ENCODE results near the gene IL5RA. TPM values are rescaled to one million over a fixed set of nuclear protein-coding genes. Genes with fewer than 3 reads are reported as not detected.

Gene IL5RA
- total RNA-seq, 3 donors from 2014 or later: 0.14 to 0.57 (median 0.24) TPM

DNA sequence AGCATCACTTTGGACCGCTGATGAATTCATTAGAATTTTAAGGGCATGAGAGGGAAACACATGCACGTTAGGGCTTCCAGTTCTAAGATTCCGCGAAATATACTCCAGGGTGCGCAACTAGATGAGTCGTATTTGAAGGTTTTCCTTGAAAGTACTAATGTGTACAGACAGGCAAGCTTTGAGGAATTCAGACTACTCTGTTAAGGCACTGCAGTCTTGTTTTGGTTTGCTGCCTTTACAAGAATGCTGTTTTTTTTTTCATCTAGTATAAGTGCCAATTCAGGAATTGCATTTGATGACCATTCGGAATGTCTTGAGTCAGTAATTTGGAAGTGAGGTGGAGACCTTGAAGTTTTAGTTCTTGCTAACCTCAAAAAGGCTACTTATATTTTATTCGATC is 35.7 kb upstream of the IL5RA start:
- TF ChIP-seq, protein P1, sequence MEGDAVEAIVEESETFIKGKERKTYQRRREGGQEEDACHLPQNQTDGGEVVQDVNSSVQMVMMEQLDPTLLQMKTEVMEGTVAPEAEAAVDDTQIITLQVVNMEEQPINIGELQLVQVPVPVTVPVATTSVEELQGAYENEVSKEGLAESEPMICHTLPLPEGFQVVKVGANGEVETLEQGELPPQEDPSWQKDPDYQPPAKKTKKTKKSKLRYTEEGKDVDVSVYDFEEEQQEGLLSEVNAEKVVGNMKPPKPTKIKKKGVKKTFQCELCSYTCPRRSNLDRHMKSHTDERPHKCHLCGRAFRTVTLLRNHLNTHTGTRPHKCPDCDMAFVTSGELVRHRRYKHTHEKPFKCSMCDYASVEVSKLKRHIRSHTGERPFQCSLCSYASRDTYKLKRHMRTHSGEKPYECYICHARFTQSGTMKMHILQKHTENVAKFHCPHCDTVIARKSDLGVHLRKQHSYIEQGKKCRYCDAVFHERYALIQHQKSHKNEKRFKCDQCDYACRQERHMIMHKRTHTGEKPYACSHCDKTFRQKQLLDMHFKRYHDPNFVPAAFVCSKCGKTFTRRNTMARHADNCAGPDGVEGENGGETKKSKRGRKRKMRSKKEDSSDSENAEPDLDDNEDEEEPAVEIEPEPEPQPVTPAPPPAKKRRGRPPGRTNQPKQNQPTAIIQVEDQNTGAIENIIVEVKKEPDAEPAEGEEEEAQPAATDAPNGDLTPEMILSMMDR (IDR thresholded peaks at IDR 0.05): no peak
- Histone ChIP-seq H3K36me3 (ENCODE audit: low read depth) (no peaks in the 10 kb centered on the region), H3K9me3 (no peaks in the 10 kb centered on the region), H3K4me3 (no peak overlapping the region), H3K4me1 (ENCODE audit: low read depth) (no peaks in the 10 kb centered on the region)
- intact Hi-C loops (cut with DNase I, micrococcal nuclease): no loop called here
- no peak for DNase-seq
- no peak for ATAC-seq

DNA sequence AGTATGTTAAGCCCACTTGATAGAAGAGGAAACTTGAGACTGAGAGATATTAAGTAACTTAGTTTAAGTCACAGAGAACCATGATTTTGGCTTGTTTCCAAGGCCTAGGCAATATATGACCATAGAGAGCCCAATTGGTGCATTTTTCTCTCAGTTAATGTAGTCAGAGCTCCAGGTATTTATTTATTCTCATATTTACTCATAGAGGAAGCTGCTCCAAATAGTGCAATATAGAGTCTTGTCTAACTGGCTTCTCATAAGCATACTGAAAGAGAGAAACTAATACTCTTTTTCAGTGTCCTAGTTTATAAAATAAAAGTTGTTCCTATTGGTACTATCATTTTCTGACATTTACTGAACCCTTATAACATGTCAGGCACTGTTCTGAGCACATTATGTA is 31.8 kb upstream of the IL5RA start:
- TF ChIP-seq, protein P1 (IDR thresholded peaks at IDR 0.05): no peak
- DNase-seq (no peak), ATAC-seq (no peak)
- Histone ChIP-seq H3K4me1 (ENCODE audit: low read depth) (peaks cover 3% of the 10 kb centered on the region), H3K4me3 (no peak overlapping the region), H3K36me3 (ENCODE audit: low read depth) (no peaks in the 10 kb centered on the region), H3K9me3 (no peaks in the 10 kb centered on the region)
- intact Hi-C loops (cut with DNase I, micrococcal nuclease): no loop called here

DNA sequence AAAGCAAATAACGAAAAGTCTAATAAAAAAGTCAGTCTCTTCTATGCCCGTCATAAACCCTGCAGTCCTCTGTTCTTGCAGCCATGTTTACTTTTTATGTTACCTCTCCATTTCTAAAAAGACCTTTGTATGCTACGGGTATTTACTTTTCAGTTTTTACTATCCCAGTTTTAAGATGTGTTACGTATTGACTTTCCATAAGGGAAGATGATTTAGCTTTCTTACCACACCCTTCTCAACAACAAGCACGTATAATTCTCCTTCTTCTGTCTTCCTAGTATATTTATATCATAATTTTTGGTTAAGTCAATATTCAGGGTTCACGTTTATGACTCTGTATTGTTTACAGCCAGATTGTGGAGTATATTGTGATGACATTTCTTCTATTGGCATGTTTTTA is 27.4 kb upstream of the IL5RA start:
- no peaks in the 10 kb centered on the region for H3K36me3 ChIP-seq (ENCODE audit: low read depth)
- no peak overlapping the region for H3K4me3 ChIP-seq
- peaks cover 17% of the 10 kb centered on the region for H3K4me1 ChIP-seq (ENCODE audit: low read depth)
- intact Hi-C loops (cut with DNase I, micrococcal nuclease): no loop called here
- no peaks in the 10 kb centered on the region for H3K9me3 ChIP-seq
- TF ChIP-seq, protein P1 (IDR thresholded peaks at IDR 0.05): no peak
- DNase-seq (no peak), ATAC-seq (peak; percentile 87)

DNA sequence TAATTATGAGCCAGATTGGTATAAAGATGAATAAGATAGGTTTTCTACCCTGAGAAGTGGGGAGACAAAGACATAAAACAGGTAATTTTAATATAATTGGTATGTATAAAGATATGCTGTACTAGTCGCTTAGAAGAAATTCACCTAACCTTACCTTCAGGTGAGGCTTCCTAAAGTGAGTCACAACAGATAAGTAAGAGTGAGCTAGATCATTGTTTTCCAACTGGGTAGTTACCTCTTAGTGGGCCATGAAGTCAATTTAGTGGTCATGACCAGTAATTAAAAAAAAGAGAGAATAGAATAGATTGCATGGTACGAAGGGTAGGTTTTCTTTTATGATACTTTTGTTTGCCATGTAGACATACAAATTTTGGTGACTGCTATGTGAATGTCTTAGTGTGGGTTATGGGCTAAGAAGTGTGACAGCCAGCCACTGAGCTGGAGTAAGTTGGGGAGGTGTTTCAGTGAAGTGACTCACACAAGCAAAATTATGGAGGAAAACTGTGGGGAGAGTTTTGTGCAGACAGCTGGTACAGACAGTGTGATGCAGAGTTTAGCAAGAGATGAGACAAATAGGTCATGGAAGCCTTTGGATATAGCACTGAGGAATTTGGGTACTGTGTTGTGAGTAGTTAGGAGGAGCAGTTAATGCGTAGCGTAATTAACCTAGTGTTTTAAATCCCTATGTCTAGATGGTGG is 24.7 kb upstream of the IL5RA start:
- TF ChIP-seq, protein P1 (IDR thresholded peaks at IDR 0.05): no peak
- peak; percentile 56 for ATAC-seq
- no peak for DNase-seq

DNA sequence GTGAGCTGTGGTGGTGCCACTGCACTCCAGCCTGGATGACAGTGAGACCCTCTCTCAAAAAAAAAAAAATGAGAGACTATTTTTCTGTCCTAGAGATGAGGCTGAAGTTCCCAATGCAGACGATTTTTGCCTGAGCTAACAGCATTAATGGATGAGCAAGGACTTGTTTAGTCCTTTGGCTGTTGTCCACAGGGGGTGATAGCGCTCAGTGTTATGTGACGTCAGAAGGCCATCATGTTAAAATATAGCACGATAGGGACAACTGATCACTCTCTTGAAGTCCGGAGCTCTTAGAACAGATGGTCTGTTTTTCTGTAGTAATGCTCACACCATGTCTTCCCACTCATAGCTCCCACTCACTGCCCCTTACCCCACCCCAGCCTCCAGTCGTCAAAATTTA is 23.3 kb upstream of the IL5RA start:
- Histone ChIP-seq H3K9me3 (no peaks in the 10 kb centered on the region), H3K36me3 (ENCODE audit: low read depth) (no peaks in the 10 kb centered on the region), H3K4me1 (ENCODE audit: low read depth) (peaks cover 17% of the 10 kb centered on the region), H3K4me3 (no peak overlapping the region)
- ATAC-seq: no peak
- TF ChIP-seq, protein P1 (IDR thresholded peaks at IDR 0.05): no peak
- DNase-seq: no peak
- intact Hi-C loops (cut with DNase I, micrococcal nuclease): no loop called here

More for the DNA sequence above, 24.7 kb upstream of the IL5RA start:
- Histone ChIP-seq H3K36me3 (ENCODE audit: low read depth) (no peaks in the 10 kb centered on the region), H3K4me3 (no peak overlapping the region), H3K9me3 (no peaks in the 10 kb centered on the region), H3K4me1 (ENCODE audit: low read depth) (peaks cover 17% of the 10 kb centered on the region)
- intact Hi-C loops (cut with DNase I, micrococcal nuclease): no loop called here
